Subcutaneous adipose tissue (tissue), 4 donors: ENCODE data around the gene MITF. TPM values are rescaled to one million over a fixed set of nuclear protein-coding genes. Genes with fewer than 3 reads are reported as not detected.

ENCODE experiments used
- CTCF ChIP-seq: fragments of 450-650 bp; IDR thresholded peaks from one replicate; pipeline ENCODE4 v1.5.1; 2016; ENCODE audit warnings: low read depth, mild to moderate bottlenecking, control low read depth, antibody characterized with exemption, moderate library complexity
- total RNA-seq, 4 donors: library from RNA; depleted of rRNA; stranded (reverse); fragments of >200 nt; gene quantifications; one replicate each; pipeline ENCODE4 v1.1.0, GENCODE V29; 2016

The MITF gene
- total RNA-seq, 4 donors from 2014 or later = 19.6 to 60.3 (median 32.5) TPM

- TF ChIP-seq CTCF = no peak
Measured at GRCh38 chr3:69741032-69741767, 1.9 kb downstream of the MITF start.

- TF ChIP-seq CTCF = no peak
Measured at GRCh38 chr3:69742391-69742790, 3.1 kb downstream of the MITF start.

- TF ChIP-seq CTCF = no peak
Measured at GRCh38 chr3:69743975-69744906, 5.0 kb downstream of the MITF start.

GRCh38 chr3:69745505-69745904 is 6.2 kb downstream of the MITF start:
- no peak for TF ChIP-seq CTCF

- TF ChIP-seq CTCF = no peak
Measured at GRCh38 chr3:69746119-69746518, 6.9 kb downstream of the MITF start.

GRCh38 chr3:69747511-69748258 is 8.4 kb downstream of the MITF start:
- TF ChIP-seq CTCF = no peak
